ENCODE measurements around the gene TLX1.

- no peak for TF ChIP-seq CTCF (conservative IDR thresholded peaks at IDR 0.05; ENCODE audit: low read depth, low read length)
- no peak for TF ChIP-seq EZH2phosphoT487 (IDR thresholded peaks at IDR 0.05; ENCODE audit: borderline replicate concordance, low read length)
Measured at GRCh38 chr10:101118031-101118430, 13.1 kb upstream of the TLX1 start.
